Kidney epithelial cell (primary cell): Measurements from ENCODE around the gene LCN10. TPM values are rescaled to one million over a fixed set of nuclear protein-coding genes. Genes with fewer than 3 reads are reported as not detected.
"Not testable (repeated sequence)": the region's sequence is repeated elsewhere in the genome, so short reads cannot be mapped to it uniquely, and the experiment has no call there.

ENCODE experiments used
- DNase-seq: peaks from one replicate; pipeline ENCODE4 v3.0.0-alpha.2; 2010; ENCODE audit warnings: low read depth
- H3K27me3 ChIP-seq: 2 replicates; pipeline ENCODE4 v1.6.0; 2011; ENCODE audit warnings: low read length; ENCODE audit not compliant: control insufficient read depth, insufficient read depth
- H3K36me3 ChIP-seq: 2 replicates; pipeline ENCODE4 v1.5.1; 2011; ENCODE audit warnings: low read length; ENCODE audit not compliant: control insufficient read depth, insufficient read depth
- H3K4me3 ChIP-seq: 2 replicates; pipeline ENCODE4 v1.5.1; 2011; ENCODE audit warnings: low read depth, mild to moderate bottlenecking, control low read depth, low read length
- CTCF ChIP-seq: IDR thresholded peaks from 2 replicates; pipeline ENCODE4 v1.5.1; 2011; ENCODE audit warnings: mild to moderate bottlenecking, moderate library complexity, low read length, control low read depth, inconsistent platforms; ENCODE audit not compliant: insufficient read depth, poor library complexity, severe bottlenecking
- total RNA-seq: library from RNA; depleted of rRNA; stranded (reverse); fragments of >200 nt; gene quantifications from 2 replicates; pipeline ENCODE4 v1.2.3, GENCODE V29; 2015

Gene LCN10
- total RNA-seq, 1 donor from 2014 or later, result not detected

GRCh38 chr9:136756836-136757235, 14.1 kb upstream of the LCN10 start:
- H3K36me3 ChIP-seq, result no peaks in the 10 kb centered on the region
- no peak for TF ChIP-seq CTCF
- DNase-seq, result no peak
- H3K4me3 ChIP-seq, result no peak overlapping the region
- H3K27me3 ChIP-seq, result peaks cover 22% of the 10 kb centered on the region

- DNase-seq, result no peak
- peaks cover 22% of the 10 kb centered on the region for H3K27me3 ChIP-seq
- no peak overlapping the region for H3K4me3 ChIP-seq
- no peak for TF ChIP-seq CTCF
- H3K36me3 ChIP-seq, result no peaks in the 10 kb centered on the region
These were observed 13.3 kb upstream of the LCN10 start for GRCh38 chr9:136756134-136756438.

GRCh38 chr9:136755302-136756133, 12.8 kb upstream of the LCN10 start:
- H3K4me3 ChIP-seq, DNase-seq, H3K36me3 ChIP-seq: not testable (repeated sequence)
- H3K27me3 ChIP-seq, result peaks cover 22% of the 10 kb centered on the region

- no peak for TF ChIP-seq CTCF
- DNase-seq, result no peak
- no peak overlapping the region for H3K4me3 ChIP-seq
These were observed 12.0 kb upstream of the LCN10 start for GRCh38 chr9:136754626-136755301.

GRCh38 chr9:136754059-136754572, 11.4 kb upstream of the LCN10 start:
- TF ChIP-seq CTCF, result no peak
- no peaks in the 10 kb centered on the region for H3K36me3 ChIP-seq

More at GRCh38 chr9:136754626-136755301, 12.0 kb upstream of the LCN10 start:
- H3K36me3 ChIP-seq, result no peaks in the 10 kb centered on the region
- peaks cover 19% of the 10 kb centered on the region for H3K27me3 ChIP-seq

GRCh38 chr9:136753371-136754058, 10.8 kb upstream of the LCN10 start:
- H3K27me3 ChIP-seq, result peaks cover 22% of the 10 kb centered on the region
- no peak for TF ChIP-seq CTCF
- DNase-seq, result no peak
- no peaks in the 10 kb centered on the region for H3K36me3 ChIP-seq
- H3K4me3 ChIP-seq, result no peak overlapping the region

More at GRCh38 chr9:136754059-136754572, 11.4 kb upstream of the LCN10 start:
- H3K4me3 ChIP-seq, result no peak overlapping the region
- no peak for DNase-seq
- peaks cover 21% of the 10 kb centered on the region for H3K27me3 ChIP-seq
